NOMO-1 (cell line): Measurements from ENCODE around the gene KDM6B.
"Not testable (repeated sequence)": the region's sequence is repeated elsewhere in the genome, so short reads cannot be mapped to it uniquely, and the experiment has no call there.

ENCODE experiments used
- DNase-seq, 2 experiments: peaks; one replicate each; lab custom pipeline; 2025; ENCODE audit not compliant: unreplicated experiment in 2 of 2; lab: John Stamatoyannopoulos, UW

Gene KDM6B

DNA sequence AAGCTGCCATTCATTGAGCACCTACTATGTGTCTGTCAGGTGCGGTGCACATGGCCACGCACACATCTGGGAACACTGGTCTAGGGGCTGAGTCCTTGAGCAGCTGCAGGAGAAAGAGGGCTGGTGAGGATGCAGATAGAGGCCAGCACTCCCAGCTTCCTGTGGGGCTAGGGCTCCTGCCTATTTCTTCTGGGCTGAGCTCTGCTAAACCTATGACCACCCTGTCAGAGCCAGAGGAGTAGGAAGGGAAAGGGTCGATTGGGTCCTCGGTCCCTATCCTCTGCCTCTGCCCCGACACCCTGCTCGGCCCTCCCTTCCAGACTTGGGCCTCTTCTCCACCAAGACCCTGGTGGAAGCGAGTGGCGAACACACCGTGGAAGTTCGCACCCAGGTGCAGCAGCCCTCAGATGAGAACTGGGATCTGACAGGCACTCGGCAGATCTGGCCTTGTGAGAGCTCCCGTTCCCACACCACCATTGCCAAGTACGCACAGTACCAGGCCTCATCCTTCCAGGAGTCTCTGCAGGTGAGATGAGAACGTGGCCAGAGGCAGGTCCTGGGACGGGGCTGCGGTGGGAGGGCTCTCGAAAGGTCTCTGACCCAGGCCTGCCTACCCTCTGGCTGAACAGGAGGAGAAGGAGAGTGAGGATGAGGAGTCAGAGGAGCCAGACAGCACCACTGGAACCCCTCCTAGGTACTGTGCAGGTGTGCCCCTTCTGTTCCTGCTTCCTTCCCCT lies 16.9 kb downstream of the KDM6B start:
- DNase-seq = no peak

DNA sequence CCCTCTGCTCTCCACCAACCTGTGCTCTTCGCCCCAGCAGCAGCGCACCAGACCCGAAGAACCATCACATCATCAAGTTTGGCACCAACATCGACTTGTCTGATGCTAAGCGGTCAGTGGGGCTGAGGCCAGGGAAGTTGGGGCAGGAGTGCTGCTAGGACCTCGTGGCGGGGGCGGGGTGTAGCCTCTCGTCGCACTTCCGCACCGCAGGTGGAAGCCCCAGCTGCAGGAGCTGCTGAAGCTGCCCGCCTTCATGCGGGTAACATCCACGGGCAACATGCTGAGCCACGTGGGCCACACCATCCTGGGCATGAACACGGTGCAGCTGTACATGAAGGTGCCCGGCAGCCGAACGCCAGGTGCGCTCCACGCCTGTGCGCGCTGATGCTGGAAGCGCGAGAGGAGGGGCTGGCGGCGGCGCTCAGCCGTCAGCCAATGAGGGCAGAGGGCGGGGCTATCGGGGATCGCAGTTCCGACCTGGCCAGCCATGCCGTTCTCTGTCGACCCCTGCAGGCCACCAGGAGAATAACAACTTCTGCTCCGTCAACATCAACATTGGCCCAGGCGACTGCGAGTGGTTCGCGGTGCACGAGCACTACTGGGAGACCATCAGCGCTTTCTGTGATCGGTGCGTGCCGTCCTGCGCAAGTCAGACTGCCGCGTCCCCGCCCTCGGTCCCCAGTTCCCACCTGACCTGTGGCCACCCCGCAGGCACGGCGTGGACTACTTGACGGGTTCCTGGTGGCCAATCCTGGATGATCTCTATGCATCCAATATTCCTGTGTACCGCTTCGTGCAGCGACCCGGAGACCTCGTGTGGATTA lies 17.6 kb downstream of the KDM6B start:
- DNase-seq = peak; percentile 90 to 91

DNA sequence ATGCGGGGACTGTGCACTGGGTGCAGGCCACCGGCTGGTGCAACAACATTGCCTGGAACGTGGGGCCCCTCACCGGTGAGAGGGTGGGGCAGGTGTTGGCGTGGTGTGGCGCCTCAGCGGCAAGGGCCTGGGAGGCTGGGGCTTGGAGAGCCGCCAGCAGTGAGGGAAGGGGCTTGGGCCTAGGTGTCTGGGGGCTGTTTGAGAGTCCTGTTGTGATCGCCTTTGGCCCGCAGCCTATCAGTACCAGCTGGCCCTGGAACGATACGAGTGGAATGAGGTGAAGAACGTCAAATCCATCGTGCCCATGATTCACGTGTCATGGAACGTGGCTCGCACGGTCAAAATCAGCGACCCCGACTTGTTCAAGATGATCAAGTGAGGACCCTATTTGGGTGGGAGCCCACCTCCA lies 18.2 kb downstream of the KDM6B start:
- DNase-seq = no peak

DNA sequence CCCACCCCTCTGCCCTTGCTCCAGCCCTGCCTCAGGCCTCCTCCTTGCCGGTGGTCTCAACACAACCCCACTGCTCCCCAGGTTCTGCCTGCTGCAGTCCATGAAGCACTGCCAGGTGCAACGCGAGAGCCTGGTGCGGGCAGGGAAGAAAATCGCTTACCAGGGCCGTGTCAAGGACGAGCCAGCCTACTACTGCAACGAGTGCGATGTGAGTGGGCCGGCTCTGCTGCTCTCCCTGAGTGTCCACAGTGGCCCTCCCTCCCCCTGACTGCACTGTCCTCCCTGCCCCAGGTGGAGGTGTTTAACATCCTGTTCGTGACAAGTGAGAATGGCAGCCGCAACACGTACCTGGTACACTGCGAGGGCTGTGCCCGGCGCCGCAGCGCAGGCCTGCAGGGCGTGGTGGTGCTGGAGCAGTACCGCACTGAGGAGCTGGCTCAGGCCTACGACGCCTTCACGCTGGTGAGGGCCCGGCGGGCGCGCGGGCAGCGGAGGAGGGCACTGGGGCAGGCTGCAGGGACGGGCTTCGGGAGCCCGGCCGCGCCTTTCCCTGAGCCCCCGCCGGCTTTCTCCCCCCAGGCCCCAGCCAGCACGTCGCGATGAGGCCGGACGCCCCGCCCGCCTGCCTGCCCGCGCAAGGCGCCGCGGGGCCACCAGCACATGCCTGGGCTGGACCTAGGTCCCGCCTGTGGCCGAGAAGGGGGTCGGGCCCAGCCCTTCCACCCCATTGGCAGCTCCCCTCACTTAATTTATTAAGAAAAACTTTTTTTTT lies 19.1 kb downstream of the KDM6B start:
- DNase-seq = no peak

DNA sequence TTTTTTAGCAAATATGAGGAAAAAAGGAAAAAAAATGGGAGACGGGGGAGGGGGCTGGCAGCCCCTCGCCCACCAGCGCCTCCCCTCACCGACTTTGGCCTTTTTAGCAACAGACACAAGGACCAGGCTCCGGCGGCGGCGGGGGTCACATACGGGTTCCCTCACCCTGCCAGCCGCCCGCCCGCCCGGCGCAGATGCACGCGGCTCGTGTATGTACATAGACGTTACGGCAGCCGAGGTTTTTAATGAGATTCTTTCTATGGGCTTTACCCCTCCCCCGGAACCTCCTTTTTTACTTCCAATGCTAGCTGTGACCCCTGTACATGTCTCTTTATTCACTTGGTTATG lies 19.6 kb downstream of the KDM6B start:
- no peak for DNase-seq

DNA sequence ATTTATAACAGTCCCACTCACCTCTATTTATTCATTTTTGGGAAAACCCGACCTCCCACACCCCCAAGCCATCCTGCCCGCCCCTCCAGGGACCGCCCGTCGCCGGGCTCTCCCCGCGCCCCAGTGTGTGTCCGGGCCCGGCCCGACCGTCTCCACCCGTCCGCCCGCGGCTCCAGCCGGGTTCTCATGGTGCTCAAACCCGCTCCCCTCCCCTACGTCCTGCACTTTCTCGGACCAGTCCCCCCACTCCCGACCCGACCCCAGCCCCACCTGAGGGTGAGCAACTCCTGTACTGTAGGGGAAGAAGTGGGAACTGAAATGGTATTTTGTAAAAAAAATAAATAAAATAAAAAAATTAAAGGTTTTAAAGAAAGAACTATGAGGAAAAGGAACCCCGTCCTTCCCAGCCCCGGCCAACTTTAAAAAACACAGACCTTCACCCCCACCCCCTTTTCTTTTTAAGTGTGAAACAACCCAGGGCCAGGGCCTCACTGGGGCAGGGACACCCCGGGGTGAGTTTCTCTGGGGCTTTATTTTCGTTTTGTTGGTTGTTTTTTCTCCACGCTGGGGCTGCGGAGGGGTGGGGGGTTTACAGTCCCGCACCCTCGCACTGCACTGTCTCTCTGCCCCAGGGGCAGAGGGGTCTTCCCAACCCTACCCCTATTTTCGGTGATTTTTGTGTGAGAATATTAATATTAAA lies 20.2 kb downstream of the KDM6B start:
- no peak for DNase-seq

DNA sequence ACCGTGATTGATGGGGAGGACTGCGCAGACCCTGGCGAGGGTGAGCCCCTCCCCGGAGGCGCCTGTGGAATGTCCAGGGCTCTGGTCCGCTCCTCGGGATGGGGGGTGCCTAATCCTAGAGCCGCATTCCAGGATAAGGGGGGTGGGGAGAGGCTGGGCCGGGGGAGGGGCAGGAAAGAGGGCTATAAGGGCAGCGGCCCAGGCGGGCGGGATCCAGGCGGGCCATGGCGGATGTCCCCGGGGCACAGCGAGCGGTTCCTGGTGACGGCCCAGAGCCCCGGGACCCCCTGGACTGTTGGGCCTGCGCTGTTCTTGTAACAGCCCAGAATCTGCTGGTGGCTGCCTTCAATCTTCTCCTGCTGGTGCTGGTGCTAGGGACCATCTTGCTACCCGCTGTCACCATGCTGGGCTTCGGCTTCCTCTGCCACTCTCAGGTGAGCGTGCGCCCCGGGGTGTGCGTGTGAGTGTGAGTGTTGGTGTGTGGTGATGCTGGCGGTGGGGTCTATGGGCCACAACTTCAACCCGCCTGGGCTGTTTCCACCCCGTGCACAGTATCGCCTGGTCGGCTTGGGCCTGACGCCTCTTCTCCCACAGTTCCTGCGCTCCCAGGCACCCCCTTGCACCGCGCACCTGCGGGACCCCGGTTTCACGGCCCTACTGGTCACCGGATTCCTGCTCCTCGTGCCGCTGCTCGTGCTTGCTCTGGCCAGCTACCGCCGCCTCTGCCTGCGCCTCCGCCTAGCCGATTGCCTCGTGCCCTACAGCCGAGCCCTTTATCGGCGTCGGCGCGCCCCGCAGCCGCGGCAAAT lies 21.0 kb downstream of the KDM6B start, which contains the start of gene TMEM88:
Gene TMEM88, plus strand, starts transcription at position 216 of the 809 bp plus-strand sequence. Its CDS starts 9 bp downstream, at position 225.
- no peak for DNase-seq

DNA sequence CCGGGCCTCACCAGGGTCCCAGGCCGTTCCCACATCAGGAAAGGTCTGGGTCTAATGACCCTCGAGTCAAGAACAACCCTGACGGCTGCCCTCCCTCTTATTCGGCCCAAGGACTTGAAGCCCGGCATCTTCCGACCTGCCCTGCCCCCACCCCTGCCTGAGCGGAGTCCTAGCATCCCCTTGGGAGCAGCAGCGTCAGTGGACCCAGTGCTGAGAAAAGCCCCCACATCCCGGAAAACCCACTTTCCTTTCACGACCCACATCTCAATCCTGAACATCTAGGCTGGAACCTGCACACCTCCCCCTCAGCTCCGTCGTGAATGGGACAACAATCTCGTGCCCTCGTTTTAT lies 21.6 kb downstream of the KDM6B start:
- DNase-seq = no peak

DNA sequence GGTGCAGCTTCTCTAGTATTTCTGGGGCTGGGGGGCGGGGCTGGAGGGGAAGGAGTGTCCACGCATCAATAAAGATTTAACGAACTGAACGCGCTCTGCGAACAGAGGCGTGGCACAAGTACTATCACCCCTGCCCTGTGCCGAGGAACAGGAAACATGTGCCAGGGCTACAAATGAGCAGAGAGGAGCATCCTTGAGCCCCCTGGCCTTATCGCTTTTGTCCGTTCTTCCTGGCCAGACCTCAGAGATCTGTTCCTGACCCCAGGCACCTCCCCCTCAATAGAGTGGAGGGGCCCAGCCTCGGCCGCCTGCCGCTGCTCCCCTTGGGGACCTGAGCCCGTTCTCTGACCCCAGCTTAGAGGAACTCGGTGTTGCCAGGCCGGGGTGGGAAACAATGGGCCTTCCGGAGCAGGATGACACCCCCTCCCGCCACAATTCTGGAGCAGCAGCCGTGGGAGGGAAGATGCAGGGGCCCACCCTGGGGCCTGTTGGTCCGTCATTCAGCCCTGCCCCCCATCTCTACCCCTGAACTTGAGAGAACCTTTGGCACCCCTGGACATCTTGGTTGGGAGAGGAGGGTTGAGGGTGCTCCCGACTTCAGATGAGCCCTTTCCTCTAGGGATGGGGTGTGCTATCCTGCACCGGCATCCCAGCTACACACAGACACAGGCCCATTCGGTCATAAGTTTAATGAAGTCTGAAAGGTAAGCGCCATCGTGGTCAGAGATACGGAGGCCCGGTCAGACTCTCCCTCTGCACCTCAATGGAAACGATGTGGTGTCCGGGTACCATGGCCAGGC lies 22.2 kb downstream of the KDM6B start:
- DNase-seq = peak; percentile 45 to 63

DNA sequence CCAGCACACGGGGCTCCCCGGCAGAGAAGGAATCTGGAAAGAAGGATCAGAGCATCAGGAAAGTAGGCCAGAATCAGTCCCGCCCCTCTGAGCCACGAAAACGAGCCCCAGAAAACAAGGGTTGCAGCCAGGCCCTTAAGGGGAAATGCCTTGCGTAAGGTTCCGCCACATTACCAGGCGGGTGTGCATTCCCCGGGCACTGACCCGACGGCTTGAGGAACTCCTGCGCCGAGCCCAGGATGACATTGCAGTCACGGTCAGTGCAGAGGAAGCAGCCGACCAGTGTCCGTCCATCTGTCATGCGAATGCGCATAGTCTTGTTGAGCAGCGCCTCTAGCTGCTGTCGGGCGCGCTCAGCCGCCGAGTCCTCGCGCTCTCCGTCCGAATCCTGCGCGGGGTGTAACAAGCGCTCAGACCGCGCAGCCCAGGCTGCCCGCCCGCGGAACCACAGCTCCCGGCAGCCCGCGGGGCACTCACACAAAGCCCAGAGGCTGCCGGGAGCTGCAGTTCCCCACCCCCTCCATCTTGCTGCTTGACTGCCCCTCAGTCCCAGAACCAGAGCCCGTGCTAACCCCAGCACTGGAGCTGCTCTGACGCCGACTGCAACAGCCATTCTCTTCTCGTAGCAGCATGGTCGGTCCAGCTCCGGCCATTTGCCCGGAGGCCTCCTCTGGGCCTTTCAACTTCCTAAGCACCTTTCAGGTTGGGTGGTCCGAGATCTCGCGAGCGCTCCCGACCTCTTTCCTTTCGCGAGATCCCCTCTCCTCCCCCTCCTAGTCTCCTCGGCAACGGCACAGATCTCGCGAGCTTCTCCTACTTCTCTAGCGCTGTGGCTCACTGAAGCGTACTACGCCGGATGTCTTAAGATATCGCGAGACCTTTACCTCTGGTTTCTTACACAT lies 23.0 kb downstream of the KDM6B start, which contains the start of gene NAA38:
Gene NAA38, minus strand, starts transcription at position 749 of the 902 bp plus-strand sequence. Its CDS starts 96 bp downstream, at position 653.
- peak; percentile 97 to 100 for DNase-seq

DNA sequence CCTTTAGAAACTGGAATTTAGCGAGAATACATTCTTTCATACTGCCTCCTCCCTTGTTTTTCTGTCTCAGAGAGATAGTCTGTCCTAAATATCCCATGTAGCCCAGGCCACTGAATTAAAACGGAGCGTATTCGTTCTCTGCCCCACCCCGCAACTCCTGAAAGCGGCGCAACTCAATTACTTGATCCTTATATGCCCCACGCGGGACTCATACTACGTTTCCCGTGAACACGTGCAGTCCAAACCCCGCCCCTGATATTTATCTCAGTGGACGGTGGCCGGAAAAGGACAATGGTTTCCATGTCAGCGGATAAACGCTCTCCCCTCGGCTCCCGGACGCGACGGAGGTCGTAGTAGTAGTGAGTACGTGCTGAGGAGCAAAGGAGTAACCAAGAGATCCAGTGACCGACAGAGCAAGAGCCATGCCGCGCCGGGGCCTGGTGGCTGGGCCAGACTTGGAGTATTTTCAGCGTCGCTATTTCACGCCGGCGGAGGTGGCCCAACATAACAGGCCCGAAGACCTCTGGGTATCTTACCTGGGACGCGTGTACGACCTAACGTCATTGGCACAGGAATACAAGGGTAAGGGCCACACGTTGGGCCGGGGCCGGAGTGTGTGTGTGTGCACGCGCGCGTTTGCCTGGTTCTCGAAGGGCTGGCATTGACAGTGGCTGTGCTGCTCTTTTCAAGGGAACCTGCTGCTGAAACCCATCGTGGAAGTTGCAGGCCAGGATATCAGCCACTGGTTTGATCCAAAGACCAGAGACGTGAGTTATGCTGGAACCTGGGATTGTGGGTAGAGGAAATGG lies 23.9 kb downstream of the KDM6B start, which contains the start of gene CYB5D1:
Gene CYB5D1, plus strand, starts transcription at position 291 of the 809 bp plus-strand sequence. Its CDS starts 132 bp downstream, at position 423.
- peak; percentile 86 to 96 for DNase-seq

DNA sequence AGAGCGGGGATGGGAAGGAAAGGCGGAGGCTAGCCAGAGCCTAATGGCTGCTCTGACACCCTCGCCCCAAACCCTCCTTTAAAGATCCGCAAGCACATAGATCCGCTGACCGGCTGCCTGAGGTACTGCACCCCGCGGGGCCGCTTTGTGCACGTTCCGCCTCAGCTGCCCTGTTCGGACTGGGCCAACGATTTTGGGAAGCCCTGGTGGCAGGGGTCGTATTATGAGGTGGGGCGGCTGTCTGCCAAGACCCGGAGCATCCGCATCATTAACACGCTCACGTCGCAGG lies 24.4 kb downstream of the KDM6B start:
- DNase-seq = no peak

DNA sequence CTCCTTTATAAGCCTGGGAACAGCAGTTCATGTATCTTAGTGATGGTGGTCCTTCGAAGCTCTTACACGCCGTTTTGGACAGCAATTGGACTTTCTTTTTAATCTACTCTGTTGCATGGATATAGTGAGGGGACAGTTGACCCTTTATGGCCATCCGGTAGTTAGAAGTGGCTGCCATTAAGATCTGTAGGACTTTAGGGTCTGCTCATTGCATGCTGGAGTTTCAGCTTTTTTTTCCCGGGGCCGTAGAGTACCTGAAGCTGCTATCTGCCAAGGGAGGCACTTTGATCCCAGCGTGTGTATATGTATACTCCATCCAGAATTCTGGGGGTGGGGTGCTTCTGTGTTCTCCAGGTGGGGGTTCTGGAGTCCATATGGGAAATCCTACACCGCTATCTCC lies 25.0 kb downstream of the KDM6B start:
- no peak for DNase-seq

DNA sequence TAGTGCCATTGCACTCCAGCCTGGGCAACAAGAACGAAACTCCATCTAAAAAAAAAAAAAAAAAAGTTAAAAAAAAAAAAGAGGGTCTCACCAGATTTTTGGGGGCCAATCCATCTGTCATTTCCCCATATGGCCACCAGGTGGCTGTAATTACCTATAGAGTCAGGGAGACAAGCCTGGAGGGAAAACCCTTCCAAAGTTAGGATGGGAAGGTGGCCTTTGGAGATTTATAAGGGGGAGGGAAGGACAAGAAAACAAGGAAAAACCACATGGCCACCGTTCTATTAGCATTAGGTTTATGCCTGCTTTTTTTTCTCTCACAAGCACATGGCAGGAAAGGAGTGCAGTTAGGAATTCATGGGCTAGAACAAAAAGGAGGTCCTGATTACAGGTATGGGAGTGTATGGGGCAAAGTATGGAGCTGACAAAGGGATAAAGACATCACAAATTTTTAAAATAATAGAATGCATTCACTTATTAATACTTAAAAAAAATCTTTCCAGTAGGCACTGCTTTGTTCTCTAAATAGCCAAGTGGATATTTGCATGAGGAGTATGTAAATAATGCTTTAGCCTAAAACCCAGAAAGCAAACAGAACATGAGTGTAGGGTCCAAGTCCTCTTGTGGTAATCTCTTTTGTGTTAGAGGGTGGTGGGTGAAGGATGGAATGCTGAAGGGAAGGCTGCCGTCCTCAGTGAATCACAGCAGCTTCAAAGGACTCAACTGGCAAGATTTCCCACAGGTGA lies 28.8 kb downstream of the KDM6B start:
- DNase-seq = no peak

DNA sequence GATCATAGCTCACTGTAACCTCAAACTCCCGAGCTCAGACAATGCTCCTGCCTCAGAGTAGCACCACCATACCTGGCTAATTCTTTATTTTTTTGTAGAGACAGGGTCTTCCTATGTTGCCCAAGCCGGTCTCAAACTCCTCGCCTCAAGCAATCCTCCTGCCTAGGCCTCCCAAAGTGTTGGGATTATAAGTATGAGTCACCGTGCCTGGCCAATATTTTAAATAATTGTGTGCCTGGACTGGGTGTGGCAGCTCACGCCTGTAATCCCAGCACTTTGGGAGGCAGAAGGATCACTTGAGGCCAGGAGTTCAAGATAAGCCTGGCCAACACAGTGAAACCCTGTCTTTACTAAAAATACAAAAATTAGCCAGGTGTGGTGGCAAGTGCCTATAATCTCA lies 30.4 kb downstream of the KDM6B start:
- DNase-seq = not testable (repeated sequence)

DNA sequence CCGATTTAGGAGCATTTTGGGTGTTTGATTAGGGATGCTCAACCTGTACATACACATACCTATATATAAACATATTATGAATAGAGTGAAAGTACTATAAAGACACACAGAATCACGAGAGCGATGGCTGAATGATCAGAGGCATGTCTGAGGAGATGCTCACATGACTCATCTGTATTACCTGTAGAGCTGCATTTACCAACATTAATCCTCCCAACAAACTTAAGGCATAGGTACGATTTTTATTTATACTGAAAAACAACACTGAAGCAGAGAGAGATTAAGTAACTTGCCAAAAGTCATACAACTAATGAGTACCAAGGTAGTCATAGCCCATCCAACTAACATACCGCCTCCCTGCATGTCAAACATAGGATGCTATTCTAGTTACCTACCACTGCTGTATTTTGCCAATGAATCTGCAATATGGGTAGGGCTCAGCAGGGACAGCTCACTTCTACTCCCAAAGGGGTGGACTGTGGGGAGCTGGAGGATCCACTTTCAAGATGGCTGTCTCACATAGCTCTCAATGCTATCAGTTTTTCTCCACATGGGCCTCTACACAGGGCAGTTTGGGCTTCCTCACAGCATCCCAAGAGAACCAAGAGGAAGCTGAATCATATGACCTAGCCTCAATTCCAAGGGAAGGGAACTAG lies 31.1 kb downstream of the KDM6B start:
- no peak for DNase-seq
